CD4-positive, CD25-positive, alpha-beta regulatory T cell (primary cell): Measurements from ENCODE around the gene EVA1B. TPM values are rescaled to one million over a fixed set of nuclear protein-coding genes. Genes with fewer than 3 reads are reported as not detected.

Experiments used
- ATAC-seq, 2 donors: fragments of 150-1000 bp; cut with Tn5 transposase; one replicate each; pipeline ENCODE4 v1.10.0; 2021; ENCODE audit warnings: low read depth in 2 of 2, moderate number of reproducible peaks in 2 of 2, moderate library complexity in 1 of 2
- DNase-seq, 3 donors: peaks; one replicate each; pipeline versions ENCODE4 v3.0.0 to v3.0.0-alpha.2; 2012 to 2022; ENCODE audit warnings: mixed read lengths in 1 of 3
- H3K27ac ChIP-seq: one replicate; pipeline ENCODE4 v1.7.0; 2013; ENCODE audit warnings: mild to moderate bottlenecking, low read length; ENCODE audit not compliant: insufficient read depth, poor library complexity, severe bottlenecking
- H3K27me3 ChIP-seq: one replicate; pipeline ENCODE4 v1.7.0; 2013; ENCODE audit warnings: low read length; ENCODE audit not compliant: control insufficient read depth, insufficient read depth
- H3K36me3 ChIP-seq: one replicate; pipeline ENCODE4 v1.7.0; 2013; ENCODE audit warnings: mild to moderate bottlenecking, low read length, moderate library complexity; ENCODE audit not compliant: control insufficient read depth, insufficient read depth
- H3K4me1 ChIP-seq: 2 replicates; pipeline ENCODE4 v1.7.0; 2013; ENCODE audit warnings: mild to moderate bottlenecking, low read length; ENCODE audit not compliant: insufficient read depth, control insufficient read depth, poor library complexity, severe bottlenecking
- H3K4me3 ChIP-seq: one replicate; pipeline ENCODE4 v1.7.0; 2013; ENCODE audit warnings: low read depth, mild to moderate bottlenecking, low read length, moderate library complexity
- H3K9me3 ChIP-seq, 2 experiments: 1 replicate in 1 of 2; 2 replicates in 1 of 2; pipeline ENCODE4 v1.7.0; 2013; ENCODE audit warnings: low read length in 2 of 2, mild to moderate bottlenecking in 1 of 2, moderate library complexity in 1 of 2; ENCODE audit not compliant: control insufficient read depth in 2 of 2
- H3K27ac Mint-ChIP-seq, 3 donors: one replicate each; pipeline ENCODE4 v1.8.0; 2020 to 2022; ENCODE audit warnings: mild to moderate bottlenecking in 3 of 3, mixed read lengths in 3 of 3, moderate library complexity in 2 of 3
- H3K27me3 Mint-ChIP-seq: one replicate; pipeline ENCODE4 v1.8.0; 2022; ENCODE audit warnings: mild to moderate bottlenecking, mixed read lengths
- H3K36me3 Mint-ChIP-seq: one replicate; pipeline ENCODE4 v1.8.0; 2020; ENCODE audit warnings: mixed read lengths
- H3K4me1 Mint-ChIP-seq, 4 donors: one replicate each; pipeline ENCODE4 v1.8.0; 2020 to 2022; ENCODE audit warnings: mixed read lengths in 4 of 4, mild to moderate bottlenecking in 1 of 4
- H3K4me3 Mint-ChIP-seq, 4 donors: one replicate each; pipeline ENCODE4 v1.8.0; 2020 to 2022; ENCODE audit warnings: mild to moderate bottlenecking in 4 of 4, mixed read lengths in 4 of 4, moderate library complexity in 3 of 4
- H3K9me3 Mint-ChIP-seq, 7 donors: one replicate each; pipeline ENCODE4 v1.8.0; 2020 to 2022; ENCODE audit warnings: mixed read lengths in 7 of 7, mild to moderate bottlenecking in 3 of 7, moderate library complexity in 2 of 7
- polyA plus RNA-seq, 4 donors: library from polyadenylated mRNA; unstranded; fragments of 300-500 nt; fragmentation: Illumina TruSeq; gene quantifications; one replicate each; pipeline ENCODE4 v1.2.3, GENCODE V29; 2021
- total RNA-seq: library from RNA; stranded (reverse); gene quantifications from one replicate; pipeline ENCODE4 v1.2.3, GENCODE V29; 2022

Gene EVA1B
- total and polyA plus RNA-seq, 5 donors from 2014 or later, result 8.7 to 18.0 (median 12.7) TPM

DNA sequence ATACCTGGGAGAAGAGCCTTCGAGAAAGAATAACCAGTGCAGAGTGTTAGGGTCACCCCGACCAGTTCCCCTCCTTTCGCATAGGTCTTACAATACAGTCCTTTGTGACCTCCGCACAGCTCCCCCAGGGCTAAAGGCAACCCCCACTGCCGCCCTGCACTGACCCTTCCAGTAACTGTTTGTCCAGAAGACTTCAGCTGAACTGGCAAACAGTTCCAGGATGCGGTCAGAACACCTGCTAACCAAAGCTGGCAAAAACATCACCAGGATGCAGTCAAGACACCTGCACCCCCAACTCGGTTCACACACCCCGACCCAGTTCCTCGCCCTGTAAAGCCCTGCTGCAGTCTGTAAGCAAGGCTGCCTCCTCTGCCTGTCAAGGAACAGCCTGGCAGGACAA lies 6.4 kb upstream of the EVA1B start:
- H3K4me1 ChIP-seq, result no peaks in the 10 kb centered on the region
- H3K36me3 Mint-ChIP-seq, result peaks cover 3% of the 10 kb centered on the region
- H3K4me3 Mint-ChIP-seq, result peak overlapping the region in 2 of 4 donors; percentile 8 to 37
- H3K27me3 ChIP-seq, result no peaks in the 10 kb centered on the region
- no peaks in the 10 kb centered on the region for H3K9me3 Mint-ChIP-seq
- no peaks in the 10 kb centered on the region for H3K36me3 ChIP-seq
- DNase-seq, result peak in 1 of 3 donors; percentile 66
- H3K27ac Mint-ChIP-seq, result peak overlapping the region in 1 of 3 donors; percentile 87
- H3K27me3 Mint-ChIP-seq, result peaks cover 15% of the 10 kb centered on the region
- peak in 1 of 2 donors; percentile 18 for ATAC-seq
- peaks cover 0 to 6% (median 4%) of the 10 kb centered on the region in 4 donors for H3K4me1 Mint-ChIP-seq
- H3K9me3 ChIP-seq, result no peaks in the 10 kb centered on the region
- H3K4me3 ChIP-seq, result no peak overlapping the region
- H3K27ac ChIP-seq, result no peak overlapping the region

DNA sequence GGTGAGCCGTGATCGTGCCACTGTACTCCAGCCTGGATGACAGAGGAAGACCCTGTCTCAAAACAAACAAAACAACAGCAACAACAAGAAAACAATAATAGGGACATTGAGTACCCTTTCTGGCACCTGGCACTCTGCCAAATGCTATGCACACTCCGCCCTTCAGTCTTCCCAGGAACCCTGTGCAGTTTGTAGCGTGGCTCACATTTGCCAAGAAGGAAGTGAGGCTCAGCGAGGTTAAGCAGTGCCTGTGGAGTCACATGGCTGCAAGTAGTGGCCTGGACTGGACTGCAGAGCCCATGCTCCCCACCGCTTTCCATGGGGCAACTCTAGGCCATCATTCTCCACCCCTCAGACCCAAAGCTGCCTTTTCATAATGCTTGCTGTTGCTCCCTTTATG lies 5.3 kb upstream of the EVA1B start:
- Histone ChIP-seq H3K36me3 (no peaks in the 10 kb centered on the region), H3K9me3 (no peaks in the 10 kb centered on the region), H3K4me1 (peaks cover 9% of the 10 kb centered on the region), H3K27me3 (no peaks in the 10 kb centered on the region), H3K27ac (no peak overlapping the region), H3K4me3 (no peak overlapping the region)
- H3K9me3 Mint-ChIP-seq, result no peaks in the 10 kb centered on the region
- H3K4me1 Mint-ChIP-seq, result peaks cover 0 to 17% (median 11%) of the 10 kb centered on the region in 4 donors
- H3K36me3 Mint-ChIP-seq, result peaks cover 3% of the 10 kb centered on the region
- H3K27me3 Mint-ChIP-seq, result peaks cover 15% of the 10 kb centered on the region
- DNase-seq, result no peak
- H3K4me3 Mint-ChIP-seq, result no peak overlapping the region
- ATAC-seq, result no peak
- H3K27ac Mint-ChIP-seq, result no peak overlapping the region

DNA sequence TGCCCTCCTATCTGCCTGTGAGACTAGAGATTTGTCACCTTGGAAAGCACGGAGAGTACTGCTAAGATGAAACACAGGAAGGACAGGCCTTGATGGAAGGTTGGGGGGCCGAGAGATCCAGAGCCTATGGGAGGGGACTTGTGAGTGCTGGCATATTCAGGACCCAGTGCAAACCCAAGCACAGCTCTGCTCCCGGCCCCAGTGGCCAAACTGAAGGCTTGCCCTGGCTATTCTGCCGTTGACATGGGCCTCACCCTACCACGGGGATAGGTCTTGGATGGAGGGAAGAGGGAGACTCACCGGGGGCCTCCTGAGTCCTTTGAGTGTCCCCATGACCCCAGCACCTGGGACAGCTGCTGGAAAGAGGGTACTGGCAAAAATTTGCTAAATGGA lies 4.6 kb upstream of the EVA1B start:
- Mint-ChIP-seq H3K9me3 (no peaks in the 10 kb centered on the region), H3K36me3 (peaks cover 3% of the 10 kb centered on the region), H3K4me1 (peaks cover 0 to 18% (median 11%) of the 10 kb centered on the region in 4 donors), H3K27ac (peak overlapping the region in 1 of 3 donors; percentile 80), H3K27me3 (peaks cover 15% of the 10 kb centered on the region), H3K4me3 (peak overlapping the region in 1 of 4 donors; percentile 60)
- no peak for DNase-seq
- Histone ChIP-seq H3K27ac (no peak overlapping the region), H3K36me3 (no peaks in the 10 kb centered on the region), H3K27me3 (no peaks in the 10 kb centered on the region), H3K9me3 (no peaks in the 10 kb centered on the region), H3K4me1 (peaks cover 11% of the 10 kb centered on the region), H3K4me3 (no peak overlapping the region)
- ATAC-seq, result no peak

DNA sequence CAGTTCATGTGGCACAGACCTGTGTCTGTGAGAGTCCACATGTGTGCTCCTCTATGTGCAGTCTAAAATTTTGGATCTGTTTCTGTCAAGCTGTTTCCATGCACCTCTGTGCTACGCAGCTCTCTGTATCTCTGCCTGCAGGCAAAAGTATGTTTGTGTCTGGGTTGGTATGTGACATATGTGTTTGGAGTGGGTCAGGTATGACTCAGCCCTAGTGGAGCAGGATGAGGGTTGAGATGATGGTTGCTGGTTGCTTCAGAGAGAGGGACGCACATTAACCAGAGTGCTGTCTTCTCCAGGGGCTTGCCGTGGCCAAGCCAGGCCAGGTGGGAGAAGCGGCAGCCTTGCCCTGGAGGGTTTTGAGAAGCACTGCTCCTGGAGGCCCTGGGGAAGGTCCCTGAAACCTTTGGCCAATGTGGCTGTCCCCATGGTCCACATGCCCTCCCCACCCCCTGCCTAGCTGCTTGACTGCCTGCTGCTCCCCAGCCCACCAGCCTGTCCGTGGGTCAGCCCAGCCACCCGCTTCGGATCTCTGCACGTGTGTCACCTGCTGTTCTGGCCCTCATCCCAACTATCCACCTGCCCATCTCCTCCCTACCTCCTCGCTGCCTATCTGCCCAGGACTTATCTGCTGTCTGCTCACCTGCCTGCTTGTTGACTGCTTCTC lies 4.1 kb upstream of the EVA1B start:
- DNase-seq (peak in 1 of 3 donors; percentile 68), ATAC-seq (peak; percentile 36 to 47)
- peaks cover 0 to 21% (median 11%) of the 10 kb centered on the region in 4 donors for H3K4me1 Mint-ChIP-seq
- Histone ChIP-seq H3K4me1 (peaks cover 17% of the 10 kb centered on the region), H3K4me3 (no peak overlapping the region), H3K27me3 (no peaks in the 10 kb centered on the region), H3K27ac (no peak overlapping the region), H3K9me3 (no peaks in the 10 kb centered on the region), H3K36me3 (no peaks in the 10 kb centered on the region)
- H3K9me3 Mint-ChIP-seq, result no peaks in the 10 kb centered on the region
- H3K36me3 Mint-ChIP-seq, result peaks cover 3% of the 10 kb centered on the region
- peak overlapping the region in 2 of 3 donors; percentile 76 to 80 for H3K27ac Mint-ChIP-seq
- H3K4me3 Mint-ChIP-seq, result peak overlapping the region in 1 of 4 donors; percentile 60
- peaks cover 14% of the 10 kb centered on the region for H3K27me3 Mint-ChIP-seq

DNA sequence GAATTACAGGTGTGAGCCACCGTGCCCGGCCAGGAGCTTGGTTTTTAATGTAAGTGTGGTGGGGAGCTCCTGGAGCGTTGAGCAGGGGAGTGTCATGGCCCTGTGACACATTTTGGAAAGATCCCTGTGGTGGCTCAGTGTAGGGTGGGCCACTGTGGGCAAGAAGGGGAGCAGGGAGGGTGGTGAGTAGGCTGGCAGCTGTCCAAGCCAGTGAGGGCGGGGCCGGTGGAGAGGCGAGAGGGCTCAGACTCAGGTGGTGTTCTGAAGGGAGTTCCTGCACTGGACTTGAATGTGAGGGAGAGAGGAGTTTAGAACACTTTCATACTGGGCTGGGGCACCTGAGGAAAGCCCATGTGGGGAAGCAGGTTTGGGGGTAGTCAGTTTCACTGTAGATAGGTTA lies 3.1 kb upstream of the EVA1B start:
- ATAC-seq (no peak), DNase-seq (no peak)
- peak overlapping the region in 1 of 3 donors; percentile 6 for H3K27ac Mint-ChIP-seq
- no peaks in the 10 kb centered on the region for H3K9me3 Mint-ChIP-seq
- no peaks in the 10 kb centered on the region for H3K9me3 ChIP-seq
- H3K36me3 Mint-ChIP-seq, result peaks cover 3% of the 10 kb centered on the region
- H3K4me3 Mint-ChIP-seq, result no peak overlapping the region
- H3K27ac ChIP-seq, result no peak overlapping the region
- peaks cover 26% of the 10 kb centered on the region for H3K4me1 ChIP-seq
- peaks cover 0 to 25% (median 11%) of the 10 kb centered on the region in 4 donors for H3K4me1 Mint-ChIP-seq
- H3K27me3 Mint-ChIP-seq, result peaks cover 13% of the 10 kb centered on the region
- H3K27me3 ChIP-seq, result no peaks in the 10 kb centered on the region
- no peaks in the 10 kb centered on the region for H3K36me3 ChIP-seq
- no peak overlapping the region for H3K4me3 ChIP-seq

DNA sequence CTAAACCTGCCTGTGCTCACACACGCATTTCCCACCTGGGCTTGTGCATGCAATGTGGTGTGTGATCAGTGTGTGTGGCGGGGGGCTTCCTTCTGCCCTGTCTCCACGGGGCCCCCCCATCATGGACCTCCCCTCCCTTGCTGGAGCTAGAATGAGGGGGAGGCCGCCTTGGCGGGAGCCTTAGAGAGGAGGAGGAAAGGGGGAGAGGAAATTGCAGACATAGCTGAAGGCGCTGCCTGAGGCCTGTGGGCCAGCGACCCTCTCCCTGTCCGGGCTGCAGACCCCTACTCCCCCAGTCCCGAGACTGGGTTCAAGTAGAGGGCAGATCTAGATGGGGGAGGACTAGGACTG lies 883 bp upstream of the EVA1B start:
- ATAC-seq, result no peak
- Histone ChIP-seq H3K4me3 (no peak overlapping the region), H3K9me3 (no peaks in the 10 kb centered on the region), H3K27me3 (no peaks in the 10 kb centered on the region), H3K4me1 (peaks cover 33% of the 10 kb centered on the region), H3K27ac (no peak overlapping the region), H3K36me3 (no peaks in the 10 kb centered on the region)
- Mint-ChIP-seq H3K9me3 (no peaks in the 10 kb centered on the region), H3K4me3 (peak overlapping the region; percentile 76 to 92 (median 80)), H3K4me1 (peaks cover 0 to 31% (median 14%) of the 10 kb centered on the region in 4 donors), H3K27me3 (peaks cover 13% of the 10 kb centered on the region), H3K27ac (peak overlapping the region; percentile 62 to 85 (median 75)), H3K36me3 (no peaks in the 10 kb centered on the region)
- DNase-seq, result no peak

DNA sequence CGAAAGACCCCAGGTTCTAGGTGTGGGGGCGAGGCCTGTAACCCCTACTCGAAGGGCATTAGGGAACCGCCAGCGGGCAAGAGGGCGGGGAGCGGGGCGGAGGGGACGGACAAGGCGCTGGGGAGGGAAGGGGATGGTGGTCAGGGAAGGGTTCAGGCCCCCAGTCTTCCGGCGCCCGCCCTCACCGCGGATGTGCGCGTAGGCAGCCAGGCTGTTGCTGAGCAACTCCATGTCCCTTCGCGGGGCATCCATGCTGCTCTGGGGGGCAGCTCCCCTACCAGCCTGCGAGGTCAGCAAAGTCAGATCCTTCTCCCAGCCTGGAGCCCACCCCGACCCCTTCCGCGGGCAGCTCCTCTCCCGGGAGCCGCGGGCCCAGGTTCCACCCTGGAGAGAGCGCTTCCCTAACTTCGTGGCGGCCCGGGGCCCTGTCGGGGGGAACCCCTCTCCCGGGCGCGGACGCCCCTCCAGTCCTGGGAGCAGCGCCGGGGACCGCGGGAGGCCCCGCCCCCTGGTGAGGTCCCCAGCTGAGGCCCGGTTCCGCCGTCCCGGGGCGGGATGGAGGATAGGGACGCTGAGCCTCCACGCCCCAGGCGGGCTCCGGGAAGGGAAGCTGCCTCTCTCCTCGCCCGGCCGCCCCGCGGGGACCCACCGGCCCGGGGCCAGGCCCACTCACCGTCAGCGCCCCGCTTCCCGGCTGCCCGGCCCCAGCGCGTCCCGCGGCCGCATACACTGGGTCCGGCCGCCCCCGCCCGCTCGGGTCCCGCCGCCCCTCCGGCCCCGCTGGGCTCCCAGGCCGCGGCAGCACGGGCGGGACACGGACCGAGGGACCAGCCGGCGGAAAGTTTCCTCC lies 434 bp downstream of the EVA1B start:
- H3K27ac Mint-ChIP-seq, result peak overlapping the region in 1 of 3 donors; percentile 65
- DNase-seq, result peak; percentile 40 to 61 (median 41)
- peaks cover 11% of the 10 kb centered on the region for H3K27me3 Mint-ChIP-seq
- peaks cover 33% of the 10 kb centered on the region for H3K4me1 ChIP-seq
- H3K9me3 Mint-ChIP-seq, result no peaks in the 10 kb centered on the region
- H3K27ac ChIP-seq, result no peak overlapping the region
- no peaks in the 10 kb centered on the region for H3K9me3 ChIP-seq
- no peaks in the 10 kb centered on the region for H3K36me3 Mint-ChIP-seq
- peaks cover 0 to 31% (median 17%) of the 10 kb centered on the region in 4 donors for H3K4me1 Mint-ChIP-seq
- no peaks in the 10 kb centered on the region for H3K27me3 ChIP-seq
- H3K4me3 ChIP-seq, result no peak overlapping the region
- H3K4me3 Mint-ChIP-seq, result peak overlapping the region in 3 of 4 donors; percentile 76 to 84 (median 79)
- H3K36me3 ChIP-seq, result no peaks in the 10 kb centered on the region
- peak; percentile 14 to 16 for ATAC-seq
